HG03521 (cell line): ENCODE results near the gene NECTIN1.

Experiments used
- ATAC-seq: cut with Tn5 transposase; IDR thresholded peaks from one replicate; pipeline ENCODE4 v1.9.1; 2021; ENCODE audit warnings: mild to moderate bottlenecking, moderate library complexity; ENCODE audit not compliant: unreplicated experiment

The NECTIN1 gene

DNA sequence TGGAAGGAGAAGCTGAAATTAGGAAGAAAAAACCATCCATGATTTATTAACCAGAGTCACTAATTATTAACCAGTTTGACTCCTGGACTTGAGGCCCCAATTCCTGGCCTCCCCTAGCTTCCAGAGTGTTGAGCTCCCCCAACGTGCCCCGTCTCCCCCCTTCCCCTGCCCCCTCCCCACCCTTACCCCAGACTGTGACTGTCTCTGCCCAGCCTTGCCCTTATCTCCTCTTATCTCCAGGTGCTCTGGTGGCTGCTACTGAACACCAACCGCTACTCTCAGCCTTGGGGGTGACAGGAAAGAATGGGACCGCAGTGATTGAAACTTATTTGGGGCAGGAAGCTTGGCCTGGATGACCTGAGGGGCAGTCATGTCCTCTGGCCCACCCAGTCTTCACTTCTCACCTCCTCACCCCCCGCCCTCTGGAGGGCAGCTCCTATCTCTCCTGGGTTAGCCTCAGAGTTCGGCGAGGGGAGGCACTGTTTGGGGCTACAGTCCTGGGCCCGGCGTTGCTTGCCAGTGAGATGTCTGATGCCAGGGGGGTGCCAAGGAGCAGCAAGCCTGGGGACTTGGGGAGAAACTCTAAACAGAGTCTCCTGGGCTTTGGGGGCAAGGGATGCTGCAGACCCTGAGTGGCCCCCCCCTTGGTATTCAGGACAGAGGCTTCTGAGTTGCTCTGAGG is 15.5 kb downstream of the NECTIN1 start:
- ATAC-seq, result no peak

DNA sequence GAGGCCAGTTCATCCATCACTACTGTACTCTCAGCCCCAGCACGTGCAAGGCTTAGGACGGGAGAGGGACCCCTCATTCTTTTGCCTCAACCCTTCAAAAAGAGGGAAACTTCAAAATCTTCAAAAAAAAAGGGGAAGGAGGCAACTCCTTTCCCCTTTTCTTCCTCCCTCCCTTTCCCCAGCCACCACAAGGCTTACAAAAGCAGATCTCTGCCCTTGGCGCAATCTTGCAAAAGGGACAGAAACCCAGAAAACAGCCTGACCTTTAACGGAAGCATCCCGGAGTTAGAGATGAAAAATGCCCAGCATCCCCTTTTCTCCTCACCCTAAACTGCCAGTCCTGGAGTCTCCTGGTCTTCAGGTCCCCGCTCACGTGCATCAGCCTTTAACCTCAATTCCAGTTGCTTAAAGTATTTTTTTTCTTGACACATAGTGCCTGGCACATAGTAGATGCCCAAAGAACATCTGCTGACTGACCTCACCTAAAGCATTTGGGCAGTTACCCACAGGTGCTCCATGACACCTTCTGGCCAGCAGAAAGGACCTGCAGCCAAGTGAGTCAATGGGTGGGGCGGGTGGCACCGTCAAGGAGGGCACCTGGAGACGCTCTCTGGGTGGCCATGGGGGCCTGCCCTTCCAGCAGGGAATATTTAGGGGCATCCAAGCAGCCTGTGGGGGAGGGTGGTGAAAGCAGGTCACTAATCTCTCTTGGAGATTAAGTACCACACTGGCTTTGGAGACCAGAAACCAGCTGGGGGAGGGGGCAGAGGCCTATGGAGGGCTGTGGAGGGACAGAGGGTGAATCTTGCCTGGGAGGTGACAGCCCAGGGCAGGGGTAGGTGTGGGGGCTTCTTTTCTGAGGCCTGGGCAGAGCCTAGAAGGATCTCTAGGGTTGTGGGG is 16.3 kb downstream of the NECTIN1 start:
- no peak for ATAC-seq

DNA sequence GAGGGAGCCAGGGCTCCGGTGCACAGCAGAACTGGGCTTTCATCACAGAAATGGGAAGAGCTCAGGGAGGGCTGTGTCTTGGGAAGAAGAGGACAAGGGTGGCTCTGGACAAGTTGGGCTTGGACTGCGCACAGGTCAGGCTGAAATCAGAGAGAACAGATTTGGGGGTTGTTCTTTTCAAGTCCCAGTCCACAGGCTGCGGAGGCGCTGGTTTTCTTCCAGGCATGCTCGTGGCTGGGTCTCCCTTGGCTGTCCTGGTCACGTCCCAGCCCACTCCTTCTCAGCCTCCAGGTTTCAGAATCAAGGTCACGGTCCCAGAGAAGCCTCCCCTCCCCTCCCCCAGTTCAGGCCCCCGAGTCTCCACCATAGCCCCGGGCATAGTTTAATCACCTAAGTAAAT is 17.0 kb downstream of the NECTIN1 start:
- ATAC-seq, result no peak

DNA sequence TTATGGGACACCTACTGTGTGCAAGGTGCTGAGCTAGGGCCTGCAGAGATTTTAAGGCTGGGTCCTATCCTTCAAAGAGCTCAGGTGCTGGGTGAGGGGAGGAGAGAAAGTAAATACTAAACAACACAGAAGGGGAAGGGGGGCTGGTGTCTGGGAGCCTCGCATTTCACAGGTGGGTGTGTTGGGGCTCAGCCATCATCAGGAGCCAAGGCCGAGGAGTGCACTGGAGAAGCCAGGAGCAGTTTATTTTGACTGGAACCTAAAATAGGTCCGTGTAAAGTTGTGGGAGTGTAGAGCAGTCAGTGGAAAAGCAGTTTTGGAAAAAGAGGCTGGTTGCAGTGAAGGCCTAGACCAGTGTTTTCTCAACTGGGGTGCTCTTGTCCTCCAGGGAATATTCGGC is 17.5 kb downstream of the NECTIN1 start:
- ATAC-seq, result no peak

DNA sequence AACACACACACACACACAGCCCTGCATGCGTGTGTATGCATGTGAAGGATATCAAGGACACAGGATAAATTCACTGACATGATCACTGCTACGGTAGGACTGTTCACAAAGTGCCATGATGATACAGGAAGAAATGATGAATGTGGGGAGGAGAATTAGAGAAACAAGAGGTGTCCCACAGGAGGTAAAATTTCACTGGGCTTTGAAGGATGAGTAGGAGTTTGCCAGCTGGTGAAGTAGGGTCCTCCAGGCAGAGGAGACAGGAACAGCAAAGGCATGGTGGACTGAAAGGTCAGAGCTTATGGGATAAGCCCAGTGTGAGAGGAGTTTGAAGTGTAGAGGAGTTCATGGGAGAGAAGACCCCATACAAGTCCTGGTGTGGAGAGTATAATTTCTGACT is 18.6 kb downstream of the NECTIN1 start:
- ATAC-seq, result no peak

DNA sequence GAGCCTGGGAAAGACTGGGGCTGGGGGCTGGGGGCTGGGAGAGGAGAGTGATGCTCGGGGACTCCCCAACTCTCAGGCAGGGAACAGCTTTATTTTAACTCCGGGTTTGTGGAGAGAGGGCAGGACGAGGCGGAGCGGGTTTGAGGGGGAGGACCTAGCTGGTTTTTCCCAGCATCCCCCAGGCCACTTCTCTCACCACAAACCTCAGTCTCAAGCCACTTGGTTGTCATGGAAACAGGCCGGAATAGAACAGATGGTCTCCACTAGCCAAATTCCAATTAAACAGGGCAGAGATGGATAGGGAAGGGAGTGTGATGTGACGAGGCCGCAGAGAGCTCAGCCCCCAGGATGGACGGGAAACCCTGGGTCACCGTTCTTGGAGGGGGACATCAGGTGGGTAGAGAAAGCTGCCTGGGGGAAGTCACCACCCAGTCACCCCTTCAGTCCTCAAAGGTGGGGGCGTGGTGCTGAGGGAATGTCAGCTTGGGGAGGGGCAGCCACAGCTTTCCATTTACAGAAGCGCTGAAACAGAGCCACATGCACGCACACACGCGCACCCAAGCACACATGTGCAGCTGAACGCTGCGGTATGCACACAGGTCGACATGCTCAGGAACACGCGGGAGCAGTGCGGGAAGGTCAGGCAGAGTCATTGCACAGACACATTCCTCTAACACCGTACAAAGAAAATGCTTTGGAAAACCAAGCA is 19.2 kb downstream of the NECTIN1 start:
- ATAC-seq, result no peak

DNA sequence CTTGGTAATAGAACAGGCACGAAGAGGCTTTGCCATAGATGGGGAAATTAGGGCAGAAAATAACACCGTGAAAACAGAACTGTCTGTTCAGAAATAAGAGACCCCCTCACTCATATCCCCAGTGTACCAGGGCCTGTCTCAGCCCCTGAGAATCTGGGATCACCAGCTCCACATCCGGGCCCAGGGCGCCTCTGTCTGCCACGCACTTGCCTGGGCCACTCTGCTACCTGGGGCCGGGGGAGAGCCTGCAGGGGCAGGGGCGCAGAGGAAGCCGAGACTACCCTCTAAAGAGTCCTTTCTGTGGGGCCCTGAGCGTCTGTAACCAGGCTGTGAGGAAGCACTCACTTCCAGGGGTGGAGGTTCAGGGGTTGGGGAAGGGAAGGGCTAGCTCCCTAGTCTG is 19.8 kb downstream of the NECTIN1 start:
- ATAC-seq, result no peak

DNA sequence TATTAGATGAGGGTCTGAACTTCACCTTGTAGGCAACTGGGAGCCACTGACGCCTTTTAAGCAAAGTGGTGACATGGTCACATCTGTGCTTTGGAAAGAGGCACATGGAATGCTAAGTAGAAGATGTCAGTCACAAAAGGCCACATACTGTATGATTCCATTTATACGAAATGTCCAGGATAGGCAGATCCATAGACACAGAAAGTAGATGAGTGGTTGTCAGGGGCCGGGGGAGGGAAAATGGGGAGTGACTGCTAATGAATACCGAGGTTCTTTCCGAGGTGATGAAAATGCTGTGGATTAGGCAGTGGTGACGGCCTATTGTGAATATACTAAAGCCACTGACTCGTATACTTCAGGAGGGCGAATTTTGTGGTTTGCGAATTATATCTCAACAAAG is 20.6 kb downstream of the NECTIN1 start:
- ATAC-seq, result no peak

DNA sequence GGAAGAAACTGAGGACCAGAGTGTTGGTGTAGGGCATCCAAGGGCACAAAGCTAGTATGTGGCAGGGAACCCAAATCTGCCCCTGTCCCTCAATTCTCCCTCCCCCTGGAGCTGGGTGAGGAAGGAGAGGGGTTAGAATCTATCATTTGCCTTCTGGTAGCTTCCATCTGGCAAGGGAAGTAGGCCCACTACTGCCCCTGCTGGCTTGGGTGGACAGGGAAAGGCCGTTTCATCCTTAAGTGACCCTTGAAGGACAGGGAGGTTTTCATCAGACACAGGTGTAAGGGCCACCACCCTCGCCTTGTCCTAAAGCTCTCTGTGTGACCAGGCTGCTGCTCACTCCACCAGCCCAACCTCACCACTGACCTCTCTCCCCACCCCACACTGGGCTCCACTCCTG is 22.1 kb downstream of the NECTIN1 start:
- ATAC-seq, result no peak

DNA sequence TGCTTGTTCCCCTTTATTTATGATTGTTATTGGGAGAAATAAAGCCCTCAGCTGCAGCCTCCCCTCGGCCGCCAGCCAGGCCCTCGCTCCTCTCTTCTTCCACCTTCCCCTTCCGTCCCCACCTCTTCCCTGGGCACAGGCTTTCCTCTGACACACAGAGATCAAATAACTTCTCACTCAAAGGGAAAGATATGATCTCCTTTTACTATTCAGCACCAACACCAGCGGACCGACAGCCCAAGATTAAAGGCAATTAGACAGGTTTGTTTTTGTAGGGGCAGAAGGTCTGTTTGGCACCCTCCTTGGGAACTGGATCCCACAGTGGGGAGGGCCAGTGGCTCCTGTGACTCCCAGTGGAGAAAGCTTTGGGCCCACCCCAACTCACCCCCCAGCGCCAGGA is 23.0 kb downstream of the NECTIN1 start:
- ATAC-seq, result no peak

DNA sequence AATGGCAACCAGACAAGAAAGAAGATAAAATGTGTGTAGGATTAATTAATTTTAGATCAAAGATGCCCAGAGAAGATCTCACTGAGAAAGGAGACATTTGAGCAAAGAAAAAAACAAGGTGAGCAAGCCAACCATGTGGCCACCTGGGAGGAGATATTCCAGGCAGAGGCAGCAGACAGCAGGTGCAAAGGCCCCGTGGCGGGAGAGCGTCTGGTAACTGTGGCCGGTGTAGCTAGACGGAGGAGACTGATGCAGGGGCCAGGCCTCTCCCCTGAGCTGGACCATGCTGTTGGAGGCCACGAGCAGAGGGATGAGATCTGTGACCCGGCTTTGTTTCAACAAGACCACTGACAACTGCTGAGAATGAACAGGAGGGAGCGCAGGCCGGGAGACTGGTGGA is 23.6 kb downstream of the NECTIN1 start:
- no peak for ATAC-seq

DNA sequence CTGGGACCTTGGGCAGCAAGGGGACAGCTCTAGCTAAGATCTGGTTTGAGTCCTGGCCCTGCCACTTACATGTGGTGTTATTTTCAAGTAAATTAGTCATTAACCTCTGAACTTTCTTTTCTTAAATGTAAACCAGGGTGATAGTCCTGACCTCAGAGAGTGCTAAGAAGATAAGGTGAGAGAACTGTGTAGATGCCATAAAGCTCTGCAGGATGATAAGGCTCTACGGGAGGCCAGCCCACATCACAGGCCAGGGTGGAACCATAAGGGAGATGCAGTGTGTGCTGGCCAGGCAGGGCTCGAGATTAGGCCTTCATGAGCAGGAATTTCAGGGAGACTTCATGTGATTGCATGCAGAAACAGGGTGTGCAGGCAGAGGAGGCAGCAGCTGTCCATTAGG is 24.2 kb downstream of the NECTIN1 start:
- ATAC-seq, result no peak

DNA sequence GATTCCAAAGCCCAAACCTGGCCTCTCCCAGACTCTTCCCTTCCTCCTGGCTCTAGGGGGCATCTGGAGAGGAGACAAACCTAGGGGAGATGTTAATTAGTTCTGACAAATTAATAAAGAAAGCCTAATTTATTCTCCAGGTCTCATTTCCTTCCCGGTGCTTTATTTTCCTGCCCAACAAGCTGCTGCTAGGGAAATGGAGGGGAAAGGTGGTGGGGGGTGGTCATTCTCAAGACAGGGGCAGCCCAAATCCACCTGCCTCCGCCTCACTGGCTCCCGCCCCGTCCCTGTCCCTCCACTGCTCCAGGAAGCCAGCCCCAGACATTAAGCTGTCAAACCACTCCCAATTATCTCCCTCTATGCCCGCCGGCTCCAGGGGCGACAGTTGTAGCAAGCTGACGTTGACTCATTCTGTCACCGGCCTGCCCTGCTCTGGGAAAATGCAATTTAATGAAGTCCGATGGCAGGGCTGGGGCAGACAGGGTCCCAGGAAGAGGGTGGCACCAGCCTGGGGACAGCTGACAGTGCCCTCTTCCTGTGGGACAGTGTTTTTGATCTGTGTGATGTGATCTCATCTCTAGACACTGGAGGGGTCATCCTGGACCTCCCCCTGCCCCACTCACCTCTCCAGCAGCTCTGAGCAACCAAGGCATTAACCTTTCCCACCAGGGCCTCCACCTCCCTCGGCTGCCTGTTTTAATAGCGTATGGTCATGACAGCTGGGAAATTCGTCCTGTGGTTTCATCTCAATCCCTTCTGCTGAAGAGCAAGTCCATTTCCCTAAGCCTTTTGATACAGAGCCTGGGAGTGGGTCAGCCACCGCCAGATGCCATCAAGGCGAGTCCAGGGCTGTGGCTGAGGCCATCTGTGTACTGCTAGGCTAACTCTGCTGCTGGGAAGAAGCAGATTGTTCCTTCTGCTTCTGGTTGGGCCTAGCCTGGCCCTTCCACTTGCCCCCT is 27.1 kb downstream of the NECTIN1 start:
- ATAC-seq, result no peak

DNA sequence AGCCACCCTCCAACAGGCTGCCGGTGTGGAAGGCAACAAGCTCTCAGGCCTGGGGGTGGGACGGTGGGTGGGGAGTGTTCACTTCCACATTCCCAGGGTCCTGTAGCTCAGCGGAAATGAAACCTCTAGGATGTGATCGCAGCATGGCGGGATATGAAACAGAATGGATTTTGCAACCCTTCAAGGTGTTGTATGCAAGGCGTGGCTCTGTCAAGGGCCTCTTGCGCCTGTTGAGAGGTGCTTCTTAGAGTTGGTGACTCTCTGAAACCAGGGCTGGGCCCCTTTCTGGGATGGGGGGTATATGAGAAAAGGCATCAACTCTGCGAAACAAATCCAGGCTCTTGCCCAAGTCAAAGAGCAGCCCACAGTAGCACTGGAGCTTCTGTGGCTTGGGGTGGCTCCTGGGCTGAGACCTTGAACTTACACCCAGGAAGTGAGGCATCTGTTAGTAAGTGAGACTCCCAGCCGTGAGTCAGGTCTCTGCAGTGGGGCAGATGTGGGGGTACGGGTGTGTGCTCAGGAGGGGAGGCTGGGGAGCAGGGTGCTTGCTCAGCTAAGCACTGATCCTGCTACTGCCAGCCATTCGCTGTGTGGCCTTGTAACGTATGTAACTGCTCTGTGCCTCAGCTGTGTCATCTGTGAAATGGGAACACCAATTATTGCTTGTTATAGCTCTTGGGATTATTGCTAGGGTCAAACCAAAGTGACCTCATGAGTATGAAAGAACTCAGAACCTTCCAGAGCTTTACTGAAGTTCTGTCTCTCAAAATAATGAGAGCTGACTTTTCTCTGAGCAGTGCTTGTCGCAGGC is 28.3 kb downstream of the NECTIN1 start:
- no peak for ATAC-seq

DNA sequence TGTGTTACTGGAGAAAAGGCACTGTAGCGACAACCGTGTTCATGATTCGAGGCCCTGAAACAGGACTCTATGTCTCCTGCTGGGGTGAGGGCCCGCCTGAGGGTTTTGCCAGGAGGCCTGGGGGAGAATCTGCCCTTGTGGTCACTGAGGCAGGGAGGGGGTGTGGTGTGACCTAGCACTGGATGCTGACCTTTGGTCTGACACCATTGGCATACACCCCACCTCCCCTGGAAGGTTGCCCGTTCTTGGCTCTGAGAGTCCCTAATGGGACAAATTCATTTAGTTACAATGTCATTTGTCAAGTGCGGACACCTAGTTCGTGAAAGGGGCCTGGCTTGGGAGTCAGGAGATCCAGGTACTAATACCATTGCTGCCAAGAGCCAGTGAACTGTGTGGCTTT is 29.0 kb downstream of the NECTIN1 start:
- no peak for ATAC-seq

DNA sequence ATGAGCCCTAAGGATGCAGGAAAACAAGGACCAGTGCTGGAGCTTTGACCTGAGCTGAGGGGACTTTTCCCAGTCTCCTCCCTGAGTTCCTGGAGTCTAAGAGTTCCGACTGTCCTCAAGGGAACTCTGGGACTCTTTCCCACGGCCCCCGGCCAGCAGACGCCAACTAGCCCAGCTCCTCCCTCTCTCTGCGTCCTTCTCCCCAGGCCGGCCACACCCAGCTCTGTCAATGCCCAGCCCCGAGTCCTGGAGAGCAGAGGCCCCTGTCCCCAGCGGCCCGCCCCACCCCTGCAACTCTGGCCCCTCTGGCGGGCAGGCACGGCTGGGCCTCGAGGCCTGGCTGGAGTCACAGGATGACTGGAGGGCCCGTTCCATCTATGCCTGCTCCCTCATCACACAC is 29.8 kb downstream of the NECTIN1 start:
- ATAC-seq, result no peak

DNA sequence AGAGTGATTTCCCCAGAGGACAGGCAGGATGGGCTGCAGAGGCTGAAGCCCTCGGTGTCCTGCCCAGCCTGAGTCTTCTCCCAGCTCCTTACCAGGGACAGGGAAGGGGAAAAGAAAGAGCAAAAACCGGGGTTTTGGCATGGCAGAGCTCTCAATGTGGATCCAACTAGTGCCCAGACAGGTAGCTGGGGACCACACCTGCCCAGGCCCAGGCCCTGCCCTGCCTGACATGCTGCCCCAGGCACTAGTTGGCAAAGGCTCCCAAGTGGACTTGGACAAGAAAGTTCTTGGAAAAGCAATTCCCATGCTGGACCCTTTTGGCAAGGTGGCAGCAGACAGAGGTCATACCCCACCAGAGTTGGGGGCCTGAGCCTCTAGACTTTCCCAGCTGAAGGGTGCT is 31.1 kb downstream of the NECTIN1 start:
- no peak for ATAC-seq

DNA sequence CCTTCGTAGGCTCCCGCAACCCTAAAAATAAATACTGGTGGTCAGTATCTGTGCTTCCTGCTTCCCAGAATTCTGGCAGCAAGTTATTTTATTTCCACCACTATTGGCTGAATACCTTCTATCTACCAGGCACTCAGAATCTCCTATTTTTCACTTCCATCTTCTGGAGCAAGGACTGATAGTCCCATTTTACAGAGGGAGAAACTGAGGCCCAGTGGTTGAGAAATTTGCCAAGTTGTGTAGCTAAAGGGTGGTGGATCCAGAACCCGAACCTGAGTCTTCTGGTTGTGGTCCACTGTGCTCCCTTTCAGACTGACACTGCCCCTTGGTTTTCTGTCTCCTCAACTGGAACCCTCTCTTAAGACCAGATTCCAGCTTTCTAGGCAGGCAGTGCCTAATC is 31.6 kb downstream of the NECTIN1 start:
- no peak for ATAC-seq

DNA sequence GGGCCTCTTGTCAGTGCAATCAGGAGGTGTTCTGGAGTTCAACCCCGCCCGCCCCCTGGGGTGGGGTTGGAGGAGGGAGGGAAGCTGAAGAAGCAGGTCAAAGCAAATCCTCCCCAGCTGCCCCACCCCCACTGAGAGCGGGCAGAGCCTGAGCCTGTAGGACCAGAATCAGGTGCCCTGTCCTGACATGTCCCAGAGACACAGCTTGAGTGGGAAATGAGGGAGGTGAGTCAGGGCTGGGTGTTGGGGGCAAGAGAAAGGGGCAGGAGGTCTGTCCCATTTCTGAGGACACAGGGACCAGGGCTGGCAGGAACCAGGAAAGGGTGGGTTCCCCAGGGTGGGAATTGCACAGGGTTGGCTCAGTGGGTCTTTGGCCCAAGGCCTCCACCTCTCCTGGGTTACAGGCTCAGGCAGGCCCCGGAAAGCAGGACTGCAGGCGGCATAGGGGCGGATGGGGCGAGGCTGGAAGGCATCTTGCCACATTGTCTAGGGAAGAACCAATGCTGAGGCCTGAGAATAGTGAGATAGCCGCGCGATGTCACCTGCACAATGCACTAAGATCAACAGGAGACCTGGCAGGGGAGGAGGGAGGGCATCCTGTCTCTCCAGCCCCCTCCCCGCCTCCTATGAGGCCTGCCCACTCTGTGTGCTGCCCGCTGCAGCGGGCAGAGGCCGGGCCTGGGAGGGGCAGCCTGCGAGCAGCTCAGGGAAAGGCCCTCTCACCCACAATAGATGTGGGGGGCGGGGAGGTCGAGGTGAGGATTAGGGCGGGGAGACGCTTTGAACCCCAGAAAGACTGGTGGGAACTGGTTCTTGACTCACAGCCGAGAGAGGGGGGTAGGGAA is 32.4 kb downstream of the NECTIN1 start:
- no peak for ATAC-seq
